HG02852 (cell line): ENCODE measurements around the gene INTS3.

Experiments used
- ATAC-seq: cut with Tn5 transposase; IDR thresholded peaks from one replicate; pipeline ENCODE4 v1.9.1; 2021; ENCODE audit warnings: mild to moderate bottlenecking, moderate library complexity; ENCODE audit not compliant: unreplicated experiment

INTS3 gene

DNA sequence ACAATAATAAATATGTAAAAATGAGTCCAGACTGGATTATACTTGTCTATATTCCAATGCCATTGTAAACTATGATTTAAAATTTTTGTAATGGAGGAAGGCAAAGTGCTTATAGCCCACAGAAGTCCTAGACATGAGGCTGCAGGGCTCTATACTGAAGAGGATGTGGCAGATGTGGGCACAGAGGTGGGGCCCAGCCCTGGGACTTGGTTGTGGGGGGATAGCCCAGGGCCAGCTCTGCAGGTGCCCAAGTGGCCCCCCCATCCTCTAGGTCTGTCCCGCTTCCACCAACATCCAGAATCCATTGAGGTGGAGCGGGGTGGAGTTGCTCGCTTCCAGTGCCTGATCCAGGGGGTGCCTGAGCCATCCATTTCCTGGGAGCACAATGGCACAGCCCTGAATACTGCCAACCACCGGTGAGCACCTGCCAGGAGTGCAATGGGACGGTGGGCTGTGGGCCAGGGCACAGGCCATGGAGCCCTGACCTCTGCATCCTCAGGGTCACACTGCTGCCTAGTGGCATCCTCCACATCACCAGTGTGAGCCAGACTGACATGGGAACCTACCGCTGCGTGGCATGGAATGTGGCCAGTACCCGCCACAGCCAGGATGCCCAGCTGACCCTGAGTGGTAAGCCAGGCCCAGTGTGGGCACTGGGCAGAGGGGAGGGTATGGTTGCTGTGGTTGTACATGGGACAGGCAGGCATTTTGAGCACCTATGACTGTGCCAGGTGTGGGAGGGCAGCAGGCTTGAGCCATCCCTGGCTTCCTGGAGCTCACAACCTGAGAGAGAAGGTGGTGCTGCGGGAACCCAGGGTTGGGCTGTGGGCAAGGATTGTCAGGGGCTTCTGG, 68.3 kb downstream of the INTS3 start:
- ATAC-seq, result no peak

DNA sequence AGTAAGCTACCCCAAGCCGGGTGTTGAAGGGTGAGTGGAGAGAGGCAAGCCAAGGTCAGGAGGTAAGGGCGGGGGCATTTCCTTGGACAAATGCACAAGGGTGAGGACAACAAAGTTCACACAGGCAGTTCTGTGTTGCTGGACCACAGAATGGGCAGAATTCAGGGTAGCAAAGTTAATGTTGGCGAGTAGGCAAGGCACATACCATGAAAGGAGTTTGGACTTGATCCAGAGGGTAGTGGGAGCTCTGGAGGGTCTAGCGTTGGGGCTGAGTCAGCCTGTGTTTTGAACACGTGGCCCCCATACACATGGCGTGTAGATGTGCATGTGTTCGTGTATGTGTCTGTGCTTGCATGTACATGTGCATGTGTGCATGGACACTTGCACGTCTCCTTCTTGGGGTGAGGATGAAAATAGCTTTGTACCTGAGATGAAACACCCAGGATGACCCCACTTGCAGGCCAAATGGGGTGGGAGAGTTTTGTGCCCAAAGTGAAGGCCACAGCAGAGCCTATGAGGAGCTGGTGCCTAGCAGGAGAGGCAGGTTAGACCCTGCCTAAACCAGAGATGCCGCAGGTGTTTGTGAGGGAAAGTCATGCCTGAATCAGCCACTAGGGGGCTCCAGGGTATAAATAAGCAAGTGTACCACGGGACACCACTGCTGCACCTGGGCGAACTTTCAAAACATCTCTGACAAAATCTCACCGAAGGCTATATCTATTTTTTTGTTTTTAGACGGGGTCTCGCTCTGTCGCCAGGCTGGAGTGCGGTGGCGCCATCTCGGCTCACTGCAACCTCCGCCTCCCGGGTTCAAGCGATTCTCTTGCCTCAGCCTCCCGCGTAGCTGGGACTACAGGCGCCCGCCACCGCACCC, 69.2 kb downstream of the INTS3 start:
- no peak for ATAC-seq

DNA sequence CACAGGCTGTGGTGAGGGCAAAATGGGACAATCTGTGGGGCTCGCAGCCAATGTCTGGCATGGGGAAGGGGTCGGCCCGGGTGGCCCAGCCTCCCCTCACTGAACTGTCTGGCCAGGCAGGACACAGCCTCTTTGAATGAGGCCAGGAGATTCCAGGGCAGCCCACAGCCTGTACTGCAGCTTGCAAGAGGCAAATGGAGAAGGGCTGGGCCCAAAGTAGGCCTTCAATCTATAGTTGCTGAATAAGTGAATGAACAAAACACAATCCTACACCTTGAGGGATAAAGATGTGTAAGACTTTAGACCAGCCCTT, 70.6 kb downstream of the INTS3 start:
- ATAC-seq, result no peak

DNA sequence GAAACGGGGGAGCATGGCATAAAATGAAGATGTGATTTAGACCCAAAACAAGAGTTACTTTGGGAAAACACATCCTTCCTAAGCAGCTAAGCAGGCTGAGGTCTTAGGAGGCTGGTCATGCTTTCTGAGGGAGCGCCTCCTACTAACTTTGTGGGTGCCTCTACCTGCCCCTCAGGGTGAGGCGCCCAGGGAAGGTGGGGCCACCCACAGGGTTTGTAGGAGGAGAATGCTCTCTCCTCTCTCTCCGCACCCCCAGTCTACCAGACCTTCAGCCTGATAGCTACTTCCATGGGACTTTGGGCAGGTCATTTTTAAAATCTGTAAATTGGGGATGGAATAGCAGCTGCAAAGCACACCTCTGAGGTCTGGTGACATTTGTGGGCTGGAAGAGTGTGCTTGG, 71.2 kb downstream of the INTS3 start:
- ATAC-seq, result no peak

DNA sequence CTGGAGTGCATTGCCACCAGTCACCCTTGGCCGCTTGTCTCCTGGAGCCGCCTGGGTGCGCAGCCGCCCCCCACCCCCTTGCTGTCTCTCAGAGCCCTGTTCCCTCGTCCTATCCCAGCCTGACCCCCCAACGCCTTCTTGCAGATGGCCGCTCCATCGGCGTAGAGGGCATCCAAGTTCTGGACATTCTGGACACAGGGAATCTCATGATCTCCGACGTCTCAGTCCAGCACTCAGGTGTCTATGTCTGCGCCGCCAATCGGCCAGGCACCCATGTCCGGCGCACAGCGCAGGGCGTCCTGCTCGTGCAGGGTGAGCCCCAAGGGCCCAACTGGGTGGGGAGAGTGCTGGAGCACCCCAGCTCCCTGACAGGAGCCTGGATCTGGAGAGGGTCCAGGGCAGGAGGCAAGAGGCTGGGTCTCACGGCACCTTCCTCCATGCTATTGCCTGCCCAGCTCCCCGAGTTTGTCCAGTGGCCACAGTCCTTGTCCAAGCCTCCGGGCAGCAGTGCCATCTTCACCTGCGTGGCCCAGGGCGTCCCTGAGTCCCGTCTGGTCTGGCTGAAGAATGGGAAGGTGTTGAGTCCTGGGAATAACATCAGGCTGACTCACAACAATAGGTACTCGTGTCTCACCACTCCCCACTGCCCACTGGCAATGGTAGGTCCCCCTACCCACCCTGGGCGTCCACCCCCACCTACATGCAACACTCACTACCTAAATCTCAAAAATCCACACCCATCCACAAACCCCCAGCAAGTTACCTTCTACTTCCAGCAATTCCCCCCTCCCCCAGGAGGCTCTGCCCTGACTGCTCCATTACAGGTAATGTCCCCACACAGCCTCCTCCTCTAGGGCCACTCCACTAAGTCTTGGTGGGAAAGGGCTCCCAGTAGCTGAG, 72.0 kb downstream of the INTS3 start:
- ATAC-seq, result no peak

DNA sequence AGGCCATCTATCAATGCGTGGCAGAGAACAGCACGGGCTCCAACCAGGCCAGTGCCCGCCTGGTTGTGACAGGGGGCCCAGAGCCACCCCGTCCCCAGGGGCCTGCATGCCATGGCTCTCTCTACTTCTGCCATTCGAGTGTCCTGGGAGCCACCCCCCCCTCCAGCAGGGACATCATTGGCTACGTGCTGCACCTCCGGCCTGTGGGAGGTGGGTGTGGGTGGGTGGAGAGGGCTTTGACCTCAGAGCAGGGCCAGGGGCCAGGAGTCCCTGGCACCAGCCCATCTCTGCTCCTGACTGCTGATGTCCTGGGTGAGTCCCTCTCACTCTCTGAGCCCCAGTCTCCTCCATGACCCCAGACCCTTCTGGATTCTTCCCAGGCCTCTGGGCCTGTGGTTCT, 72.7 kb downstream of the INTS3 start:
- no peak for ATAC-seq

DNA sequence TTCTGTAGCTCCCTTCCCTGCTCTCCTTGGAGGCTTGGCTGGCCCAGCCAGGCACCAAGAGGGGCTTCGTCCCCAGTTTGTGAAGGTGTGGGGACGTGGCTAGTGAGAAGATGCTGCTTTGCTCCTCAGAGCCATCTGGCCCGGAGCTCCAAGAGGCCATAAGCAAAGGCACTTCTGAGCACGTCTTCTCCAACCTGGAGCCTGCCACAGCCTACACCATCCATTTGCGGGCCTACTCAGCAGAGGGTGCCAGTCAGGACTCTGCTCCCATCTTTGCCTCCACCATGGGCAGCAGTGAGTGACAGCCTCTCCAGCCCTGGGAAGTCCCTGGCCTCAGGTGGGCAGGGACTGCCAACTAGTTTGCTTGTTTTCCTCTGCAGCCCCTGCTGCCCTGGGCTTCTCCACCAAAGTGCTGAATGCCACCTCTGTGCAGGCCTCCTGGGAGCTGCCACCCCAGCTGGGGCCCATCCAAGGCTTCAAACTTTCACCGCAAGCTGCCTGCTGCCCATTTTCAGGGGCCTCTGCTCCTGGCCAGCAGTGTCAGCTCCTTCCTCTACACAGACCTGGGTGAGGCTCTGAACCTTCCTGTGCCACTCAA, 73.3 kb downstream of the INTS3 start:
- no peak for ATAC-seq

DNA sequence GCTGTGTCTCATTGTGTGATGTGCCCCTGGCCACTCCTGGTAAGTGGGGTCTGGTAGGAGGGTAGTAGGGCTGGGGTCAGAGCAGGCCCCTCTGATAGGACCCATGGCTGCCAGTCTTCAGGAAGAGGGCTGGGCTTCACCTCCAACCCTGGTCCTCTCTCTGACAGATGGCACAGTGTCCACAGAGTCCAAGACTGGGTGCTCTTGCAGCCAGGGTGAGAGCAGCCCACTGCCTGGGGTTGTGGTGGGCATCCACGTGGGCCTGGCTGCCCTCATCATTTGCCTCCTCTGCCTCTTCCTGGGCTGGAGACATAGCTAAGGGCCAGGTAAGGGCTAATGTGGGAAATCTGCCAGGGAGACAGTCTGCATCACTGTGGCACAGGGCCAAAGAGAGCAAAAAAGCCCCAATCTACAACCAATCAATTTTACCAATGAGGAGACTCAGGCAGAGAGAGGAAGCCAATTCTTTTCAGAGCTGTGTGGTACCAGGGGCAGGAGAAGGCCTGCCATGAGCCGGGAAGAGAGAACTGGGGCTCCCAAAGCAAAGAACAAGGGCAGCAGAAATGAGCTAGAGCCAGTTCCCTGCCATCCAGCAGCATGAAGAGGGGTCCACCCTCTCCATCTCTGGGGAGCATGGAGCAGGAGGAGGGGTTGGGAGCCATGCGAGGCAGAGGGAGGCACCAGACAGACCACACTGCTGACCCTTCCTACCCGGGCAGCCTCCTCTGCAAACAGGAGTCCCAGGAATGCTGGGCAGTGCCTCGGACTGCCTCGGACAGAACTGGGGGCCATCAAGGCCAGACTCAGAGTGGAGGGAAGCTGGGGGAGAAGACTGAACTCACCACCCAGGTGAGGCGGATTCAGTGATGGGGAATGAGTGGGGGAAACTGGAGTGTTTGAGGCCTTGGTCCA, 74.2 kb downstream of the INTS3 start:
- no peak for ATAC-seq

DNA sequence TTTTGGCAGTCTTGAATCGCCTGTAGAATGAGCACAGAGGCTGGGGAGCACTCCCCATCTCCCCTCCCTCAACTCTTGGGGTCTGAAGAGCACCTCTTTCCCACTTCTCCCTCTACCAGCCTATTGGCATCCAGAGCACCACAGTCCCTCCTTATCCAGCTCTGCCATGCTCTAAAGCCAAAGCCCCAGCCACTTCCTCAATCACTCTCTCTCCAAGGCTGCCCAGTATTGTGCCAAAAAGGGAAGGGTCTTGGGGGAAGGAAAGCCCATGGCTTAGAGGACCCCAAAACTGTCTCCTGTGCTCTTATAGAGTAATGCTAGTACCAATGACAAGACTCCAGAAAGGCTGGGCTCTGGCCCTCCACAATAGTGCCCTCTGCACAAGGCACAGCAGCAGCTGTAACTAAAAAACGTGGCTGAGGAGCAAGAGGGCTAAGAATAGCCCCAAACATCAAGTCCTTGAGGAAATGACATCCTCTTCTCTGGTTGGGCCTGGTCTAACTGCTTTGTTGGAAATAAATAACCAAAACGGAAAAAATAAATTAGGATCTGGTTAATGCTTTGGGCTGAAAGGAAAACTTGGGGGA, 75.7 kb downstream of the INTS3 start:
- no peak for ATAC-seq

DNA sequence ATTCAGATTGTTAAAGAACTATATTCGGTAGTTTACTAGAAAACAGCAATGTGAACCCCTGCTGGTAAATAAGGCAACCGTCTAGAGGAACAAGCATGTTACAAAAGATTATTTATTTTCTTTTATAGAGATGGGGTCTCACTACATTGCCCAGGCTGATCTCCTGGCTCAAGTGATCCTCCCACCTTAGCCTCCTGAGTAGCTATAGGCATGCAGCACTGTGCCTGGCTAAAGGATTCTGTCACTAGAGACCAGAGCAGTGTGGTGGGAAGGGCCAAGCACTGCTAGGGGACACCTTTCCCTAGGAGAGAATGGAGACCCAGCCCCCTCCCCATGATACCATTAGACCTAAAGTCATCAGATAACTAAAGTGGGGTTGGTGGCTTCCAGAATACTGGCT, 76.3 kb downstream of the INTS3 start:
- no peak for ATAC-seq

DNA sequence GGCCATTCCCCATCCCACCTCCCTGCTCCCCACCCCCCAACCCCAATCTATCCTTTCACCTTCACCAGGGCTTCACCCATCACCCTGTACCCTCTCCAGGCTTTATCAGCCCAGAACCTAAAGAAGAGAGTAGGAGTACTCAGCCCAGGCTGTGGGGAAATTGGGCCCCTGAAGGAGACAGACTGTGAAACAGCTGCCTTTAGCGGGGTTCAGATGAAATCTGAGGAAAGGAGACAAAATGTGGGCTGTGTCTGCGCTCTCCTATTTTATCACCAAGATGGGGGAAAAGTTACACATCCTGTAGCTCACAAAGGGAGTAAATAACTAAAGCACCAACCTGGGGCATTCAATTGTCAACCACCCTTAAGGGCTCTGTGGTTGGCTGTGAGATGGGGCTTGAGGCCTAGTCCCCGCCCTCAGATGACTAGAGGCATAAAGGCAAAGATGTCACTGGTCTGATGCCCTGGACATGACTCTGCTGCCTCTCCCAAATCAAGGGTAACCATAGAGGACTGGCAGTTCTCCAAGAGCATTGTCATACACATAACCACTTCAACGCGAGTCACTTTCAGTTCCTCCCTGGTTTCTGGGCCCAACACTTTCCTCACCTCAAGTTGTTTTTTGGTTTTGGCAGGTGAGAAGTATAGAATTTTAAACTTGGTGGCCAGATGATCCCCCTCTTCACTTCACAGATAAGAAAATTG, 77.3 kb downstream of the INTS3 start:
- ATAC-seq, result peak; percentile 91

DNA sequence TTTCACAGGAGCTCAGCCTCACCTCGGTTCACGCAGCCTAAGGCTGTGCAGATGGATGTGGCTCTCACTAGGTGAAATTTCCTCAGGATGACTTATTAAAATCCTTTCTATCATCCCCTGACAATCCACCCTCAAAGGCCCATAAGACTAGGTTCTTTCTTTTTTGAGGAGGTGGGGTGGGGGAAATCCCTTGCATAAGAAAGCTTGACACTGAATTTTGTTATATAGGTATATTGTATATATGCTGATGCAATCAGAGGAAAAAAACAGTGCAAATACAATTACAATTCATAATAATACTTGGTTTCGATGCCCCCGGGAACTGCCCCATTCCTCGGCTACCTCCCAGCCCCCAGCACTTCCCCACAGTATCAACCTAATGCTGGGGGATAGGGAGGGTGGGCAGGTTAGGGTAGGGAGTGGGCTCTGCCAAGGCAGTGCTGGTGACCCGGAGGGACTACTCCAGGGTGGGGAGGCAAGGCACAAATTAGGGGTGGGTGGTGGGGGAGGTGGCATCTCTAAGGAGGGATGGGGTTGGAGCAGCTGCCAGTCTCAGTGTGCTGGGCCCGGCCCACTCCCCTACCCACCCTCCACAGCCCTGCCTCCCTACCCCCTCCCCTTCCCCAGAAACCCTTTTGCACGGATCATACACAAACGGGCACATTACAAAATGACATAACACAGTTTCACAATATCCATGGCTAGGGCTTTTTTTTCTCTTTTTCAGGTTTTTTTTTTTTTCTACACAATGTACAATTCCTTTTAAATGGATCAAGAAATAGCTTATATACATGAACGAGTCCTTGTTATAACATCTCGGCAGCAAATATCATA, 78.3 kb downstream of the INTS3 start:
- ATAC-seq, result peak; percentile 7

DNA sequence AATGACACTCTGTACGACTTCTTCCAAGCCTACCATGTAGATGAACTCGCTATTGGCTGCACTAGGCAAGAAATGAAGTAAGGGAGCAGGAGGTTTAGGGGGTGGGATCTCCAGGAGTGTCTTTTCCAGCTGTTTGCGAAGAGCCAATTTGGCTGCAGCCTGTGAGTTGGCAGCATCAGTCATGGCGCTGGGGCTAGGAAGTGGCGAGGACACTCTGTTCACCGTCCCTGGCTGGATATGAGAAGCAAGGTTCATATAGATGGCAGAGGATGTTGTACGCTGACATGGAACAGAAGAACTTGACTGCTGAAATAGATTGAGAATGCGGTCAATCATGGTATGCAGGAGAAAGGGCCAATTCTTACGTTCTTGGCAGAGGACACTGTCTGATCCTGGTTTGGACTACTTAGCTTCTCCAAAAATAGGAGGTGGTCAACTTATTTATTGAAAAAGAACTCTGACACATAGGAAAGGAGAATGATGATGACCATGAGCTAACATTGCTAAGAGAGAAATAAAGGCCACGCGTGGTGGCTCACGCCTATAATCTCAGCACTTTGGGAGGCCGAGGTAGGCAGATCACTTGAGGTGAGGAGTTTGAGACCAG, 88.5 kb downstream of the INTS3 start:
- ATAC-seq, result no peak

DNA sequence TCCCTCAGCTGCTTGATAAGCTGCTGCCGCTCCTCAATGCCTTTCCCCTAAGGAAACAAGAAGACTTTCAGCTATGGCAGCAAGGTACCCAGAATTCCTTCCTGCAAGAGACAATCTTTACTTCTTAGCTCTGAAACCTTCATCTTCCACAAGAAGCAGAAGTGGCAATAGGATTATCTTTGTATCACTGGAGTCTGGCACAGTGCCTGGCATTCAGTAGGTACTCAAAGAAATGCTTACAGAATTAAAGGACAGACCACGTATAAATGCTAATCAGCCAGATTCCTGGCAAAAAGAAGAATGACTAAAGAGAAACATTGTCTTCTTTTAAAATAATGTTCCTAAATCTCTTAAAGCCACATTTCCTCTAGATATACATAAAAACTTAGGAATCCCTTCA, 91.0 kb downstream of the INTS3 start:
- no peak for ATAC-seq
